Measurements from ENCODE around the gene NFIB. TPM values are rescaled to one million over a fixed set of nuclear protein-coding genes. Genes with fewer than 3 reads are reported as not detected.

Gene NFIB
- total and polyA plus RNA-seq, 10 of the 15 experiments (the other 5 are each of a cell fraction or from before 2014, with no cell fraction given): under 0.01 to 0.19 (median 0.05) TPM; not detected in 3

DNA sequence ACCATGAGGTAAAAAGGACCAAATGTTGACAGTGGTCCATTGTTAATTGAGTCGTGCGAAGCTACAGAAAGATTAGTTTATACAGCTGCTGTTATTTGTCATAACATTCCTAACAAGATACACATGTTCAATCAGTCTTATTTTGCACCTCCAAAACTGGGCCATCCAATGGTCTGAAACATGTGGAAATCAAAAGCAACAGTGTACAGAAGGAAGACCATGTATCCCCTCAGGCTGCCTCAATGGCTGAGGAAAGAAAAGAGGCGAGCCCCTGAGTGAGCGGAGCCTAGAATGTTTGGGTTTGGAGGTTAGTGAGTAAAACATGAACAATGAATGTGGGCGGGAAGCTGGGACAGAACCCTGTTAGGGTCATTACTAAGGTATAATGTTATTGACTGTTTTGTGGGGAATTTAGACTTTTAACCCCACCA is 35.6 kb downstream of the NFIB start:
- in situ Hi-C loops (cut with MboI) (no loop called here), intact Hi-C loops (cut with micrococcal nuclease; ENCODE audit: unreplicated experiment) (no loop called here)
- TF ChIP-seq NFYA (IDR thresholded peaks at IDR 0.05; ENCODE audit: borderline replicate concordance, low read depth, low read length) (no peak), GATAD2B (conservative IDR thresholded peaks at IDR 0.05; ENCODE audit: low read depth) (no peak), ZNF622 (IDR thresholded peaks at IDR 0.05) (no peak), SMARCA5 (IDR thresholded peaks at IDR 0.05) (no peak), NBN (IDR thresholded peaks at IDR 0.05) (no peak), IRF4 (IDR thresholded peaks at IDR 0.05; ENCODE audit: low read depth, low read length) (no peak), MAX (IDR thresholded peaks at IDR 0.05; ENCODE audit: low read depth, low read length) (no peak), JUND (IDR thresholded peaks at IDR 0.05; ENCODE audit: low read depth, low read length) (no peak), ZNF207 (IDR thresholded peaks at IDR 0.05; ENCODE audit: borderline replicate concordance) (no peak), POLR2A (IDR thresholded peaks at IDR 0.05; ENCODE audit: low read depth, low read length) (no peak), HDAC6 (IDR thresholded peaks at IDR 0.05; ENCODE audit: unreplicated experiment) (no peak), KDM1A (IDR thresholded peaks at IDR 0.05; ENCODE audit: borderline replicate concordance) (no peak), DPF2 (IDR thresholded peaks at IDR 0.05) (no peak), ZBTB11 (CRISPR knock-in tag; IDR thresholded peaks at IDR 0.05) (no peak)
- TF ChIP-seq, protein P1, sequence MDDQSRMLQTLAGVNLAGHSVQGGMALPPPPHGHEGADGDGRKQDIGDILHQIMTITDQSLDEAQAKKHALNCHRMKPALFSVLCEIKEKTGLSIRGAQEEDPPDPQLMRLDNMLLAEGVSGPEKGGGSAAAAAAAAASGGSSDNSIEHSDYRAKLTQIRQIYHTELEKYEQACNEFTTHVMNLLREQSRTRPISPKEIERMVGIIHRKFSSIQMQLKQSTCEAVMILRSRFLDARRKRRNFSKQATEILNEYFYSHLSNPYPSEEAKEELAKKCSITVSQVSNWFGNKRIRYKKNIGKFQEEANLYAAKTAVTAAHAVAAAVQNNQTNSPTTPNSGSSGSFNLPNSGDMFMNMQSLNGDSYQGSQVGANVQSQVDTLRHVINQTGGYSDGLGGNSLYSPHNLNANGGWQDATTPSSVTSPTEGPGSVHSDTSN (IDR thresholded peaks at IDR 0.05; ENCODE audit: insufficient replicate concordance, low read depth, low read length): no peak
- TF ChIP-seq, protein P2, sequence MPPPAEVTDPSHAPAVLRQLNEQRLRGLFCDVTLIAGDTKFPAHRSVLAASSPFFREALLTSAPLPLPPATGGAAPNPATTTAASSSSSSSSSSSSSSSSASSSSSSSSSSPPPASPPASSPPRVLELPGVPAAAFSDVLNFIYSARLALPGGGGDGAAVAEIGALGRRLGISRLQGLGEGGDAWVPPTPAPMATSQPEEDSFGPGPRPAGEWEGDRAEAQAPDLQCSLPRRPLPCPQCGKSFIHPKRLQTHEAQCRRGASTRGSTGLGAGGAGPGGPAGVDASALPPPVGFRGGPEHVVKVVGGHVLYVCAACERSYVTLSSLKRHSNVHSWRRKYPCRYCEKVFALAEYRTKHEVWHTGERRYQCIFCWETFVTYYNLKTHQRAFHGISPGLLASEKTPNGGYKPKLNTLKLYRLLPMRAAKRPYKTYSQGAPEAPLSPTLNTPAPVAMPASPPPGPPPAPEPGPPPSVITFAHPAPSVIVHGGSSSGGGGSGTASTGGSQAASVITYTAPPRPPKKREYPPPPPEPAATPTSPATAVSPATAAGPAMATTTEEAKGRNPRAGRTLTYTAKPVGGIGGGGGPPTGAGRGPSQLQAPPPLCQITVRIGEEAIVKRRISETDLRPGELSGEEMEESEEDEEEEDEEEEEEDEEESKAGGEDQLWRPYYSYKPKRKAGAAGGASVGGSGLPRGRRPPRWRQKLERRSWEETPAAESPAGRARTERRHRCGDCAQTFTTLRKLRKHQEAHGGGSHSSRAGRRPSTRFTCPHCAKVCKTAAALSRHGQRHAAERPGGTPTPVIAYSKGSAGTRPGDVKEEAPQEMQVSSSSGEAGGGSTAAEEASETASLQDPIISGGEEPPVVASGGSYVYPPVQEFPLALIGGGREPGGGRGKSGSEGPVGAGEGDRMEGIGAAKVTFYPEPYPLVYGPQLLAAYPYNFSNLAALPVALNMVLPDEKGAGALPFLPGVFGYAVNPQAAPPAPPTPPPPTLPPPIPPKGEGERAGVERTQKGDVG (CRISPR knock-in tag; IDR thresholded peaks at IDR 0.05): no peak
- Histone ChIP-seq H3K27me3 (replicated peaks in 1 of 2; ENCODE audit: control insufficient read depth in 2 of 2, insufficient read depth in 2 of 2, low read length in 1 of 2) (no peaks in the 10 kb centered on the region), H3K4me2 (ENCODE audit: control insufficient read depth, insufficient read depth) (no peak overlapping the region), H3K27ac (ENCODE audit: control insufficient read depth, insufficient read depth) (no peak overlapping the region), H3K9ac (ENCODE audit: control insufficient read depth, insufficient read depth, low read length) (no peak overlapping the region), H3K4me3 (no peak overlapping the region), H2AFZ (ENCODE audit: control insufficient read depth, low read depth, low read length) (no peak overlapping the region), H3K9me3 (replicated peaks; ENCODE audit: control insufficient read depth, insufficient read depth, low read length) (no peaks in the 10 kb centered on the region), H3K79me2 (ENCODE audit: control insufficient read depth, insufficient read depth, low read length) (no peaks in the 10 kb centered on the region), H3K36me3 (ENCODE audit: control insufficient read depth in 2 of 2, insufficient read depth in 2 of 2, low read length in 1 of 2) (no peaks in the 10 kb centered on the region), H3K4me1 (ENCODE audit: control insufficient read depth, insufficient read depth, low read length) (no peaks in the 10 kb centered on the region), H4K20me1 (ENCODE audit: control insufficient read depth, insufficient read depth) (no peaks in the 10 kb centered on the region)
- ChIA-PET RAD21 (ENCODE audit: unreplicated experiment) (no interaction called here), POLR2A (no interaction called here), CTCF (no interaction called here), SMC1A (ENCODE audit: uncharacterized antibody, unreplicated experiment) (no interaction called here)
- DNase-seq (ENCODE audit: low read depth, low spot score) (no peak), ATAC-seq (no peak), FAIRE-seq (no peak)
- no TSS peak for BruUV-seq (replicated peaks)
- WGBS (ENCODE audit: insufficient coverage, insufficient replicate concordance, low lambda C conversion rate, missing lambda C conversion rate): 35% methylated on average over 5 of the region's 5 CpGs

Data from GM12878 (cell line).